Stimulated activated naive CD4-positive, alpha-beta T cell treated with Interleukin-2 at 50 U/mL for 16 hours (primary cell): ENCODE data around the gene TM4SF18.

Source experiments
- DNase-seq: peaks from one replicate; lab custom pipeline; 2025; lab: John Stamatoyannopoulos, UW

The TM4SF18 gene

GRCh38 chr3:149330609-149331331 lies 2.7 kb downstream of the TM4SF18 start:
- DNase-seq, result no peak

DNA sequence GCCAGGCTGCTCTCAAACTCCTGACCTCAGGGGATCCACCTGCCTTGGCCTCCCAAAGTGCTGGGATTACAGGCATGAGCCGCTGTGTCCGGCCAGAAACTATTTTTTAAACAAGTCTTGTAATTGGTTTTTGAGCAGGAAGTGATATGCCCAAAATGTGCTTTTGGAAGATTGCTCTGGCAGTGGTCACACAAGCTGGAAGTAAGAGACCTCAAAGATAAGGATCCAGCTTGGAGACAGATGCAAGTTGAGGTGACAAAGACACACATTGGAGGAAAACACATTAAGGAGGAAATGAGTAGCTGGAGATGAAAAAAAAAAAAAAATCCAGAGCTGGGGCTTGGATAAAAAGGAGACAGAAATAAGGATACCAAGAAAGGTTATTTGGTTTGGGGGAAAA lies 6.3 kb downstream of the TM4SF18 start:
- no peak for DNase-seq

DNA sequence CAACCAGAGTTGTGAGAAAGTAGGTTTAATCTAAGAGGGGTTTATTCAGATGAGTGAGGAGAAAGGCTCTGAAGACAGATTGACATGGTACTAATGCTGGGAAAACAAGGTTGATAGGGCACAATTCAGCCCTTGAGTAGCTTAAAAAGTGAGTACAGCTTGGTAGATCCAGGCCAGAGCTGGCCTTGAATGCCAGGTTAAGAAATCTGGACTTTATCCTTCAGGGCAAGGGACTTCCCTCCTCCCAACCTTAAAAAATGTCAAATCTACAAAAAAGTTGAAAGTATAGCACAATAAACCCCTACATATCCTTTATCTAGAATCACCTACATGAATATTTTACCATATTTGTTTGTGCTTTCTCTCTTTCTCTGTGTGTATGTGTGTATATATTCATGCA lies 7.9 kb downstream of the TM4SF18 start:
- no peak for DNase-seq

- no peak for DNase-seq
These were observed 9.1 kb downstream of the TM4SF18 start for GRCh38 chr3:149324332-149324731.

DNA sequence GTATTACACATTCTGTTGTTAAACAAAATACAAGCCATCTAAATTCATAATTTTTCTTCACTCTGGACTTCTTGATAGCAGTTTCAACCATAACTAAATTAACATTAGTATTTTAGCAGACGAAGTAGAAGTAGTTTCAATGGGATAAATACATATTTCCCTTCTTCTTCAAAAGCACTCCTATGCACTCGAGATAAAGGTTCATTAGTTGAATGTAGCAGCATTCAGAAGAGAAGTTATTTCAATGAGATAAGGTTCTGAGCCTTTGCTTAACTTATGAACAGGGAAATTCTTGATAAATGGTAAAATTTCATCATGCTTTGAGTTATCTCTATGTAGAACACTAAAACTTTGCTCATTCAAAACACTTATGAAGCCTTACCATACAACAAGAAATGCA lies 11.8 kb downstream of the TM4SF18 start:
- DNase-seq, result no peak

DNA sequence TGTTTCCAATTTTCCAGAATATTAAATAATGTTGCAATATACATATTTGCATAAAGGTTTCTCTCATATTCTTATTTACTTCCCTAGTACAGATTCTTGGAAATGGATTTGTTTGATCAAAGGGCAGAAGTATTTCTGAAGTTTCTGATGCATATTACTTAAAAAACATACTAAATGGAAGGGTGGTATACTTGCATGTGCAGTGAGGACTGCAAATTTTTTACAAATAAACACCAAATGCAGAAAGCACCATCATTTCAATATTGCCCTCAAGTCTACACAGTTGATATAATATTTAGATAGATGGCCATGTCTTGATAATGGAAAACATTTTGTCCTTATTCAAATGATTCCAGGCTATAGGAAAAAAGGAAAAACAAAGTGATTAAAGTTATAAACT lies 12.3 kb downstream of the TM4SF18 start:
- no peak for DNase-seq

DNA sequence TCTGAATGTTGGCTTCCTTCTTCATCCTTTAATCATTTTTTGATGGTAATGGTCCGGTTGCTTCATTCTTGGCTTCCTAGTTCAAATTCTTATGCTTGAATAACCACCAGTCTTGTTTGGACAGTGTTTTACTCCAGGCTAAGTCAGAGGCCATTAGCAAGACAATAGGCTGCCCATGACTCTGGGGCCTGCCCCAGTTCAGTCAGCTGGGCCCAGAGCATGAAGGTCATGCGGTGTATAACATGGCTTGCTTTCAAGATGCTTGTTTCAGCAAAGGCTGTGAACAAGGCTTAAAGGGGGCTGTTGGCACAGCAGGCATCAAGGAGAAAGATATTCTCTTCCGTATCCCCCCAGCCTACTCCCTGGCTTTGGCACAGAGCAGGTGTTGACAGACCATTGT lies 13.7 kb downstream of the TM4SF18 start:
- DNase-seq, result no peak

- DNase-seq, result no peak
These were observed 16.4 kb downstream of the TM4SF18 start for GRCh38 chr3:149317072-149317471.

DNA sequence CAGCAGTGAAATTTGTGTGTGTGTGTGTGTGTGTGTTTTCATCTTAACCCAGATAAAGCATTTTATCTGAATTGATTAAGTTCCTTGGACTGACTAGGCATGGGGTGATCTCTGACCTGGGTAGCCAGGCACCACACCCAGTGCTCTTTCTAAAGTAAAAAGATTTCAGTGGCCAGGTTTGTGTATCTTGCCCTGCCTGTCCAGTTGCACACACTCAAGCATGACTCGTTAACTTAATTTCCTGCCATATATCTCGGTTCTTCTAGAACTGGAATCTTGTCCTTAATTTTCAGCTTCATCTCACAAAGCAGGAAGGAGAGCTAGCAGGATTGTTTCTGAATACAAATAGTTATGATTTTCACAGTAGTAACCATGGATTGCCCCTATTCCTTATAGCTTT lies 17.0 kb downstream of the TM4SF18 start:
- no peak for DNase-seq

GRCh38 chr3:149315694-149316093 lies 17.7 kb downstream of the TM4SF18 start:
- DNase-seq, result no peak

GRCh38 chr3:149314807-149315578 lies 18.4 kb downstream of the TM4SF18 start:
- DNase-seq, result no peak

- DNase-seq, result no peak
These were observed 19.9 kb downstream of the TM4SF18 start for GRCh38 chr3:149313542-149313941.

DNA sequence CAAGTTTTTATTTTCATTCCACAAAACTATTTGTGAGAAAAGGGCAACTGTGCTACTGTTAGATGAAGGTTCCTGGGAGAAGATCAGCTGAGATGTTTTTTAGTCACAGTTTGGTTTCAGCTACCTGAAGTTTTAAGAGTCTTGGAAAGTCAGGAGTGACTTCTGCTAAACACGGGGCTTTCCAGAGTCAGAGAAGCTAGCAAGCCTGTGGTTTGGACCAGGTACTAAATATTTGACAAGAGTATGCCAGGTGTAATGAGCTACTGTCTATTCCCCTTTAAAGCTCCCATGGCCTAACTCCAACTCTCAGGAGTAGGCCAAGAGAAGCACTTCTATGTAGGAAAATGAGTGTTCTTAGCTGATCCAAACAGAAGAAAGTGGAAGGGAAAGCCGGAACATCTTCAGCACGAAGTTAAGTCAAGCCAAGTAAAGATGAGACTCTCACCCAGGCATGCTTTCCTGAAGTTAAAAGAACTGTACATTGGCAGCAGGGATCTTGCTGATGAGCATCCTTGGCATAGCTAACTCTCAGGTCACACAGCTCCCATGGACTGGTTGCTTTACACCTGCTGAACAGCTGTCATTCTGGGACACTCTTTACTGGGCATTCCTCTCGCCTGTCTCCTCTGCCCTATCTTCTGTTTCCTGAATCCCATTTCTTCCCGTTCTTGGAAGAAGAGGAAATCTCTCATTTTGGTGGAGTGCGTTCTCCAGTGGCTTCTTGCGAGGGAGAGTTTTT lies 22.5 kb downstream of the TM4SF18 start:
- no peak for DNase-seq

DNA sequence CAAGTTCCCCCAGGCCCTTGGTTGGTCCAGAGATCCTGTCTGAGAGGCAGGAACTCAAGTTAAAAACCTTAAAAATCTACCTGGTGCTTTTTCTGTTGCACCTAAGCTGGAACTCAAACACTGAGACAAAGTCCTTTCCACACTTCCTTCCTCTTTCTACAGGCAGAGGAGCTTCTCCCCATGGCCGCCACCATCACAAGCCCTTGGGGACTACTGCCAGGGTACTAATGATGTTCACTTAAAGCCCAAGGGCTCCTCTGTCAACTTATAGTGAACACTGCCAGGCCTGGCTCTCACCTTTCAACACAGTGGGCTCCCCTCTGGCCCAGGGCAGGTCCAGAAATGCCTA lies 26.0 kb downstream of the TM4SF18 start:
- DNase-seq, result no peak

- DNase-seq, result no peak
These were observed 26.5 kb downstream of the TM4SF18 start for GRCh38 chr3:149306751-149307434.

GRCh38 chr3:149305376-149305775 lies 28.1 kb downstream of the TM4SF18 start:
- DNase-seq, result no peak

DNA sequence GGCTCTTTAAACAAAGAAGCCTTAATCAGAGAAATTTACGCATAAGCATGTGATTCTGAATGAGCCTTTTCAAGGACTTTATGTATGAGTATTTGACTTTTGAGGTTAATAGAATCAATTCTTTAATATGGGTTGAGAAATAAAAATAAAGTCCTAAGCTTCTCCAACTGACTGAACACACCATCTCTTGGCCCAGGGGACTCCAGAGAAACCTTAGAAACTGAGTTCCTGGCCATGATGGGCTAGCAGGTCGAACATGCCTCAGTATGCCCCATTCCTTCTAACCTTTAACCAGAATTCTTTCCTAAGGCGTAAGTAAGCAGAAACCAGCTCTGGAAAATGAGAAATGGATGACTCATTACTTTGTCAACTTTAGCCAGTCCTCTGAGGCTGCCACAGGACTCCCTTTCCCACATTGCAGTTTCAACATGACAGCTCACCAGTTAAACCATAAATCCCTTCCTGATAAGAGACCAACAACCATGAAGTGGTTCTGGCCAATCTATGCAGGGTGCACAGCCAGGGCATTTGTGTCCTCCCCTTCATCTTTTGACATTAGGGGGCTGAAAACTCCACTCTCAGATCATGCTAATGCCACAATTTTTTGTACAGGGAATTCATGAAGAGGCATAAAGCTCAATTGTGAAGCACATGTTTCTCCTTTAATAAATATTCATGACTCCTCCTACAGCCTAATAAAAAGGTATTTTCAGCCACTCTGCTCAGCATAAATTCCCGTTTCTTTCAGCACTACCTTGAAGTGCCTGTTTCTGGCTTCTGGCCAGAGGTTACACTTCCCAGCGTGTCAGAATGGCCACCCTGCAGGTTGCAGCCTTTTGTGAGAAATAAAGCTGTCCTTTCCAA lies 33.3 kb downstream of the TM4SF18 start:
- DNase-seq, result no peak

DNA sequence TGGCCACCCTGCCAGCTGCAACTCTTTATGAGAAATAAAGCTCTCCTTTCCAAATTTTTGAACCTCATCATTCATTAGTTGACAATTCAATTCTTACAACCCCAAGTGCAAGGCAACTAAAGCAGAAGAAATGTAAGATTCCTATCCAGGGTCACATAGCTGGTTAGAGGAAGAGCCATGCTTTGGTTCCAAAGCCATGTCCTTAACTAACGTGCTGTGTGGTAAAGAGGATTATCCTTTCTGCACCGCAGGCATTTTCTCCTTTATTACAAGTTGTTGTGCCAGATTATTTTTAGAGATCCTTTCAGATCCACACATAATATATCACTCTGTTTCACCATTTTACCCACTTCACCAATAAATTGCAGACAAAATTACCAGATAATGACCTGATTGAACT lies 36.5 kb downstream of the TM4SF18 start:
- no peak for DNase-seq

GRCh38 chr3:149292666-149293065 lies 40.8 kb downstream of the TM4SF18 start:
- DNase-seq, result no peak

GRCh38 chr3:149291178-149291577 lies 42.3 kb downstream of the TM4SF18 start:
- no peak for DNase-seq

DNA sequence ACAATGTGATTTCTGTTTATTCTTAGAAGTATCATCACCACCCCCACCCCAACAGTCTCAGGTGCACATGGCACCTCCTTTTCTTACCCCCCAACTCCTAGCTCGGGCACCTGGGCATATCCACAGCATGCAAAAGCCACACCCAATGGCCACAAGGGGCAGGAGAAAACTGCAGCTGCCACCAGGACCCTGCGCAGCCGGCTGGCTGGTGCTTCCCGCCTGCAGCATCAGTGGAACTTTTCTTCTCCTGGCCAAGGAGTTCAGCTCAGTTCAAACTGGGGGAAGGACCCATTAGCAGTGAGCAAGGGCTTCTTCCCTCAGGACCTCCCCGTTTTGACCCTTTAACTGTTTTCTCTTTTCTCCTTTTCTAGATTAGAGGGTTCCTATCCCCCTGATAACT lies 44.8 kb downstream of the TM4SF18 start:
- DNase-seq, result no peak

DNA sequence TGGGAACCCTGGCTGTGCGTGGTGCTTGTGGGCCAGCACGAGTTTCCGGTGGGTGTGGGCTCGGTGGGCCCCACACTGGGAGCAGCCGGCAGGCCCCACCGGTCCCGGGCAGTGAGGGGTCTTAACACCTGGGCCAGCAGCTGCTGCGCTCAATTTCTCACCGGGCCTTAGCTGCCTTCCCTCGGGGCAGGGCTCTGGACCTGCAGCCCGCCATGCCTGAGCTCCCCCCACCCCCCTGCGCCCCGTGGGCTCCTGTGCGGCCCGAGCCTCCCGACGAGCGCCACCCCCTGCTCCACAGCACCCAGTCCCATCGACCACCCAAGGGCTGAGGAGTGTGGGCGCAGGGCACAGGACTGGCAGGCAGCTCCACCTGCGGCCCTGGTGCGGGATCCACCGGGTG lies 49.4 kb downstream of the TM4SF18 start:
- DNase-seq, result no peak
